Activated CD8-positive, alpha-beta memory T cell treated with anti-CD3 and anti-CD28 coated beads for 4 hours (primary cell): Measurements from ENCODE around the gene CEP97.
"Not testable (repeated sequence)": the region's sequence is repeated elsewhere in the genome, so short reads cannot be mapped to it uniquely, and the experiment has no call there.

Source experiments
- DNase-seq, 2 donors: peaks; one replicate each; pipeline ENCODE4 v3.0.0-alpha.2; 2020; ENCODE audit warnings: low read depth in 2 of 2

CEP97 gene

GRCh38 chr3:101724329-101725193 is at the start of gene CEP97:
TSS of gene CEP97 (plus strand) at chr3:101724614. CDS start at chr3:101724677, 63 bp downstream.
- peak; percentile 75 to 77 for DNase-seq

GRCh38 chr3:101675709-101676215 is 48.7 kb upstream of the CEP97 start:
- no peak for DNase-seq

- DNase-seq, result peak; percentile 84 to 91
These were observed 48.1 kb upstream of the CEP97 start for GRCh38 chr3:101676216-101676764.

GRCh38 chr3:101676765-101677435 is 47.5 kb upstream of the CEP97 start, which contains the start of gene ZBTB11:
TSS of gene ZBTB11 (minus strand) at chr3:101677132. CDS start at chr3:101676914, 218 bp downstream.
- DNase-seq, result peak; percentile 99 to 100

- DNase-seq, result no peak
These were observed 46.8 kb upstream of the CEP97 start for GRCh38 chr3:101677436-101678286.

- DNase-seq, result not testable (repeated sequence)
These were observed 45.6 kb upstream of the CEP97 start for GRCh38 chr3:101678837-101679236.

GRCh38 chr3:101680466-101680865 is 43.9 kb upstream of the CEP97 start:
- no peak for DNase-seq

GRCh38 chr3:101685050-101685400 is 39.4 kb upstream of the CEP97 start:
- no peak for DNase-seq

- DNase-seq, result no peak
These were observed 38.5 kb upstream of the CEP97 start for GRCh38 chr3:101685870-101686307.

- no peak for DNase-seq
These were observed 37.1 kb upstream of the CEP97 start for GRCh38 chr3:101687142-101687931.

GRCh38 chr3:101689286-101689685 is 35.1 kb upstream of the CEP97 start:
- no peak for DNase-seq

GRCh38 chr3:101690972-101691371 is 33.4 kb upstream of the CEP97 start:
- no peak for DNase-seq

- DNase-seq, result not testable (repeated sequence)
These were observed 32.4 kb upstream of the CEP97 start for GRCh38 chr3:101691685-101692671.

- DNase-seq, result not testable (repeated sequence)
These were observed 30.9 kb upstream of the CEP97 start for GRCh38 chr3:101693540-101693939.

- DNase-seq, result not testable (repeated sequence)
These were observed 29.6 kb upstream of the CEP97 start for GRCh38 chr3:101694836-101695235.

GRCh38 chr3:101695779-101696372 is 28.5 kb upstream of the CEP97 start:
- no peak for DNase-seq

- DNase-seq, result no peak
These were observed 22.4 kb upstream of the CEP97 start for GRCh38 chr3:101701696-101702634.

GRCh38 chr3:101702726-101703125 is 21.7 kb upstream of the CEP97 start:
- DNase-seq, result no peak
